Prostate gland (tissue), 2 donors: ENCODE measurements around the gene VSIR. TPM values are rescaled to one million over a fixed set of nuclear protein-coding genes. Genes with fewer than 3 reads are reported as not detected.

Experiments
- DNase-seq: peaks from one replicate; pipeline ENCODE4 v3.0.0-alpha.2; 2019; ENCODE audit warnings: low spot score
- H3K27ac ChIP-seq, 2 donors: fragments of 200-600 bp; sonication (generic); 2 replicates each; pipeline ENCODE4 v1.5.1; 2017 to 2019
- H3K27me3 ChIP-seq: fragments of 200-600 bp; sonication (generic); replicated peaks from 2 replicates; pipeline ENCODE4 v1.5.1; 2019; ENCODE audit not compliant: insufficient read depth
- H3K36me3 ChIP-seq, 2 donors: fragments of 200-600 bp; sonication (generic); 1 replicate in 1 of 2; 2 replicates in 1 of 2; pipeline versions ENCODE4 v1.5.1 to v1.8.1; 2017 to 2019
- H3K4me1 ChIP-seq: fragments of 200-600 bp; sonication (generic); replicated peaks from 2 replicates; pipeline ENCODE4 v1.5.1; 2019
- H3K4me3 ChIP-seq, 2 donors: fragments of 200-600 bp; sonication (generic); 2 replicates each; pipeline ENCODE4 v1.5.1; 2017 to 2019
- H3K9me3 ChIP-seq: fragments of 200-600 bp; sonication (generic); 2 replicates; pipeline ENCODE4 v1.5.1; 2017
- POLR2A ChIP-seq: fragments of 450-650 bp; IDR thresholded peaks from one replicate; pipeline ENCODE4 v1.6.1; 2016; ENCODE audit warnings: antibody characterized with exemption, mild to moderate bottlenecking
- POLR2AphosphoS5 ChIP-seq: sonication (generic); formaldehyde crosslinking; IDR thresholded peaks from one replicate; pipeline ENCODE4 v1.6.1; 2017; ENCODE audit warnings: antibody characterized with exemption
- WGBS: methylation state at CpG from one replicate; pipeline ENCODE4 v1.1.5; 2018; 5-methylcytosine and 5-hydroxymethylcytosine counted together
- intact Hi-C: fragments of 100-400 bp; cut with DNase I; formaldehyde crosslinking; loops from one replicate; pipeline ENCODE4 v1.14.2; 2022
- total RNA-seq, 2 donors: library from RNA; depleted of rRNA; stranded (reverse); fragments of >200 nt; gene quantifications; one replicate each; pipeline ENCODE4 v1.1.0, GENCODE V29; 2016
- TF ChIP-seq, protein P1 (sequence below), 4 experiments: fragments of 200-600 bp in 2 of 4; fragments of 450-650 bp in 2 of 4; sonication (generic) in 2 of 4; IDR thresholded peaks; 1 replicate in 3 of 4; 2 replicates in 1 of 4; pipeline ENCODE4 v1.5.1; 2016 to 2019; ENCODE audit warnings: antibody characterized with exemption in 4 of 4, mild to moderate bottlenecking in 2 of 4, moderate library complexity in 2 of 4

VSIR gene
- total RNA-seq, 2 donors from 2014 or later: 23.1 to 40.2 TPM

DNA sequence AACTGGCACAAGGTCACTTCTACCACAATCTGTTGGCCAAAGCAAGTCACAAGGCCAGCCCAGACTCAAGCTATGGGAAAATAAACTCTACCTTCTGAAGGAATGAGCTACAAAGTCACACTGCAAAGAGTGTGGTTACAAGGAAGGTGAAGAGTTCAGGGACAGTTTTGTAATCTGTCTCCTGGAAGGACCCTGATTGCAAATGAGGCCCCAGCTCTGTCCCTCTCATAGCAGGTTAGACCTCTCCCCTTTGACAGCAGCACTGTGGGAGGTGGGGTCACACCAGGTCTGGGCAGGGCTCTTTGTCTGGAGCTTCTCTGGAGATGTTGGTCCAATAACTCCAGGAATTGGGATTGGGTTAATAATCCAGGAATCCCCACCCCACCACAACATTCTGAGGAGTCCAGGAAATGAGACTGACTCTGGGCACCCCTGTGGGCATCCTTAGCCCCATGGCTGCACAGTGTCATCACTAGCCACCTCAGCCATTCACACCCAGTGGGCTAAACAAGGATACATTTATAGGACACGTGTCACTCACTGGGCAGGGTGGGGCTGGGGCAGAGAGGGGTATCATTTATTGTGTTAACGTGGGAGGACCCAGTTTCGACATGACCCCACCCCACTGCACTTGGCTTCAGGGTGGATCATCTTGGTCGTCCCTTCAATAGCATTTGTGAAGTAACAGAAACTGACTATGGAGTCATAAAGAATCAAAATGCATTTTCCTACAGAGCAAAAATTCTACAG is 30.1 kb downstream of the VSIR start:
- no peak overlapping the region for H3K27ac ChIP-seq
- no peak for DNase-seq
- no peaks in the 10 kb centered on the region for H3K4me1 ChIP-seq
- TF ChIP-seq POLR2A (no peak), POLR2AphosphoS5 (no peak)
- TF ChIP-seq, protein P1, sequence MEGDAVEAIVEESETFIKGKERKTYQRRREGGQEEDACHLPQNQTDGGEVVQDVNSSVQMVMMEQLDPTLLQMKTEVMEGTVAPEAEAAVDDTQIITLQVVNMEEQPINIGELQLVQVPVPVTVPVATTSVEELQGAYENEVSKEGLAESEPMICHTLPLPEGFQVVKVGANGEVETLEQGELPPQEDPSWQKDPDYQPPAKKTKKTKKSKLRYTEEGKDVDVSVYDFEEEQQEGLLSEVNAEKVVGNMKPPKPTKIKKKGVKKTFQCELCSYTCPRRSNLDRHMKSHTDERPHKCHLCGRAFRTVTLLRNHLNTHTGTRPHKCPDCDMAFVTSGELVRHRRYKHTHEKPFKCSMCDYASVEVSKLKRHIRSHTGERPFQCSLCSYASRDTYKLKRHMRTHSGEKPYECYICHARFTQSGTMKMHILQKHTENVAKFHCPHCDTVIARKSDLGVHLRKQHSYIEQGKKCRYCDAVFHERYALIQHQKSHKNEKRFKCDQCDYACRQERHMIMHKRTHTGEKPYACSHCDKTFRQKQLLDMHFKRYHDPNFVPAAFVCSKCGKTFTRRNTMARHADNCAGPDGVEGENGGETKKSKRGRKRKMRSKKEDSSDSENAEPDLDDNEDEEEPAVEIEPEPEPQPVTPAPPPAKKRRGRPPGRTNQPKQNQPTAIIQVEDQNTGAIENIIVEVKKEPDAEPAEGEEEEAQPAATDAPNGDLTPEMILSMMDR (IDR thresholded peaks at IDR 0.05): no peak
- H3K9me3 ChIP-seq: no peaks in the 10 kb centered on the region
- no peak overlapping the region for H3K4me3 ChIP-seq
- no peaks in the 10 kb centered on the region for H3K36me3 ChIP-seq
- intact Hi-C loops: no loop called here
- H3K27me3 ChIP-seq: no peaks in the 10 kb centered on the region
- WGBS: 87% methylated on average over 4 of the region's 4 CpGs

DNA sequence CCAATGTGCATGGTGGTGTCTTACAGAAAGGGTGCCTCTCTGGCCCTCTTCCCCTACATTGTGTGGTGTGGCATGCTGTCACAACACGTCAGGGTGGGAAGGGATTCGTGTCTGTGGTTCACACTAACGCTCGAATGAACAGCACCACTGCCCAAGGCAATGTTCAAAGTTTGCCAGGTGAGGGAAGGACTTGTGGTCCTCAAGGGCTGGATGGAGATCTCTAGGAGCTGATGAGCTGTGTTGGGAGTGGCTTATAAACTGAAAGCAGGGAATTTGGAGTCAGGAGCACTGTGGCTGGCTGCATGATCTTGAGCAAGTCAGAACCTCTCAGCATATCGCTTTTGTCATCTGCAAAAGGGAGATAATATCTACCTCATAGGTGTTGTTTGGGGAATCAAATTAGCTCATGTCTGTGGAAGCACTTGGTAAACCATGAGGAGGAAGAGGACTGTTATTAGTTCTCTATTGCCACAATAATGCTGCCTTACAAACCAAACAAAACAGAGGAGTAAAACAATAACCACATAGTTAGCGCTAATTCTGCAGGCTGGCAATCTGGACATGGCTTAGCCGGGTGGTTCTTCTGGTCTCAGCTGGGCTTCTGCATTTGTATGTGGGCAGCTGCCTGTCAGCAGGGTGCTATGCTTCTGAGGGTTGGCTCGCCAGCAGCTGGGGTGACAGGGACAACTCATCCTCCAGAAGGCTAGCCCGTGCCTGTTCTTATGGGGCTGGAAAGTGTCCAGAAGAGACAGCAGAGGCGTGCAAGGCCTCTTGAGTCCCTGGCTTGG is 30.8 kb downstream of the VSIR start:
- H3K36me3 ChIP-seq: no peaks in the 10 kb centered on the region
- DNase-seq: no peak
- H3K9me3 ChIP-seq: no peaks in the 10 kb centered on the region
- H3K27ac ChIP-seq: no peak overlapping the region
- intact Hi-C loops: no loop called here
- H3K27me3 ChIP-seq: no peaks in the 10 kb centered on the region
- whole genome bisulfite sequencing: 82% methylated on average over 10 of the region's 10 CpGs
- peaks cover 4% of the 10 kb centered on the region for H3K4me1 ChIP-seq
- H3K4me3 ChIP-seq: no peak overlapping the region
- TF ChIP-seq POLR2AphosphoS5: no peak
- TF ChIP-seq, protein P1 (IDR thresholded peaks at IDR 0.05): no peak
- TF ChIP-seq POLR2A: no peak

DNA sequence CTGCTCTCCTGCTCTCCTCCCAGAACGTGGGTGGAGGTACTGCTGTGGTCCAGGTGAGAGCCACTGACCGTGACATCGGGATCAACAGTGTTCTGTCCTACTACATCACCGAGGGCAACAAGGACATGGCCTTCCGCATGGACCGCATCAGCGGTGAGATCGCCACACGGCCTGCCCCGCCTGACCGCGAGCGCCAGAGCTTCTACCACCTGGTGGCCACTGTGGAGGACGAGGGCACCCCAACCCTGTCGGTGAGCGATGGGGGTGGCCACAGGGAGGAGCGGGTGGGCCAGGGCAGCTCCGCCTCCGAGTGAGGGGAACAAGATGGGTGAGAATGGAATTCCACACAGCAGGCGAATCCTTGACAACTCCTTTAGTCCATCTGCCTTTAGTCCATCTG is 31.6 kb downstream of the VSIR start:
- Histone ChIP-seq H3K36me3 (no peaks in the 10 kb centered on the region), H3K9me3 (no peaks in the 10 kb centered on the region), H3K4me3 (no peak overlapping the region), H3K27ac (no peak overlapping the region), H3K27me3 (no peaks in the 10 kb centered on the region), H3K4me1 (peaks cover 6% of the 10 kb centered on the region)
- DNase-seq: no peak
- no peak for TF ChIP-seq POLR2A
- no peak for TF ChIP-seq POLR2AphosphoS5
- TF ChIP-seq, protein P1 (IDR thresholded peaks at IDR 0.05): no peak
- 97% methylated on average over 20 of the region's 20 CpGs for WGBS
- intact Hi-C loops: no loop called here

DNA sequence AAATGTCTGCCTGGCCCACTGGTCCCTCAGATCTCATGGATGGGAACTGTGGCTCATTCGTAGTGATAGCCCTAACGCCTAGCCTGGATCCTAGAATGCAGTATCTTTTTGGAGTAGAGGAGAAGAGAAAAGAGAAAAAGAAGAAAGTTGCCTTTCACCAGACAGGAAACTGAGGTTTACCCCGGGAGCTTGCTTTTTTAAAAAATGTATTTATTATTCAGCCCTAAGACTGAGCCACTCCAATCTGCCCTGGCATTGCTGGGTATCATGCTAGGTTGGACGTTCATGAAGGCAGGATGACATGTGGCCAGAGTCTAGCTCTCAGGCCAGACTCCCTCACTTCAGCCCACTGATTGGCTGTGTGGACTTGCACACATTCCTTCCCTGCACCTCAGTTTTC is 32.3 kb downstream of the VSIR start:
- Histone ChIP-seq H3K4me3 (no peak overlapping the region), H3K36me3 (no peaks in the 10 kb centered on the region), H3K4me1 (peaks cover 6% of the 10 kb centered on the region), H3K27ac (no peak overlapping the region), H3K9me3 (no peaks in the 10 kb centered on the region), H3K27me3 (no peaks in the 10 kb centered on the region)
- no peak for TF ChIP-seq POLR2A
- TF ChIP-seq, protein P1 (IDR thresholded peaks at IDR 0.05): no peak
- no peak for TF ChIP-seq POLR2AphosphoS5
- 65% methylated on average over 4 of the region's 4 CpGs for WGBS
- DNase-seq: no peak
- intact Hi-C loops: no loop called here
